ENCODE results near the gene TBC1D22A.

Gene TBC1D22A

GRCh38 chr22:46794491-46794890 is 32.0 kb downstream of the TBC1D22A start:
- DNase-seq (ENCODE audit: low read depth in 2 of 2, low spot score in 1 of 2) = no peak

GRCh38 chr22:46795140-46795539 is 32.7 kb downstream of the TBC1D22A start:
- DNase-seq (ENCODE audit: low read depth in 2 of 2, low spot score in 1 of 2) = no peak

- DNase-seq (ENCODE audit: low read depth in 2 of 2, low spot score in 1 of 2) = no peak
Observed at GRCh38 chr22:46795845-46796565, 33.6 kb downstream of the TBC1D22A start.

- no peak for DNase-seq (ENCODE audit: low read depth in 2 of 2, low spot score in 1 of 2)
Observed at GRCh38 chr22:46796566-46797195, 34.2 kb downstream of the TBC1D22A start.

GRCh38 chr22:46797355-46797754 is 34.9 kb downstream of the TBC1D22A start:
- DNase-seq (ENCODE audit: low read depth in 2 of 2, low spot score in 1 of 2) = no peak

- DNase-seq (ENCODE audit: low read depth in 2 of 2, low spot score in 1 of 2) = no peak
Observed at GRCh38 chr22:46798041-46798365, 35.6 kb downstream of the TBC1D22A start.

- peak; percentile 40 for DNase-seq (ENCODE audit: low read depth in 2 of 2, low spot score in 1 of 2)
Observed at GRCh38 chr22:46798366-46799350, 36.2 kb downstream of the TBC1D22A start.

GRCh38 chr22:46799626-46800025 is 37.2 kb downstream of the TBC1D22A start:
- DNase-seq (ENCODE audit: low read depth in 2 of 2, low spot score in 1 of 2) = no peak

- DNase-seq (ENCODE audit: low read depth in 2 of 2, low spot score in 1 of 2) = no peak
Observed at GRCh38 chr22:46800102-46800857, 37.8 kb downstream of the TBC1D22A start.

- no peak for DNase-seq (ENCODE audit: low read depth in 2 of 2, low spot score in 1 of 2)
Observed at GRCh38 chr22:46801331-46801811, 38.9 kb downstream of the TBC1D22A start.

- no peak for DNase-seq (ENCODE audit: low read depth in 2 of 2, low spot score in 1 of 2)
Observed at GRCh38 chr22:46801826-46802607, 39.6 kb downstream of the TBC1D22A start.

- DNase-seq (ENCODE audit: low read depth in 2 of 2, low spot score in 1 of 2) = no peak
Observed at GRCh38 chr22:46802608-46803027, 40.2 kb downstream of the TBC1D22A start.

- peak; percentile 37 to 46 for DNase-seq (ENCODE audit: low read depth in 2 of 2, low spot score in 1 of 2)
Observed at GRCh38 chr22:46803031-46803880, 40.8 kb downstream of the TBC1D22A start.

GRCh38 chr22:46803936-46804335 is 41.5 kb downstream of the TBC1D22A start:
- DNase-seq (ENCODE audit: low read depth in 2 of 2, low spot score in 1 of 2) = no peak

GRCh38 chr22:46806794-46807193 is 44.3 kb downstream of the TBC1D22A start:
- DNase-seq (ENCODE audit: low read depth in 2 of 2, low spot score in 1 of 2) = no peak

- no peak for DNase-seq (ENCODE audit: low read depth in 2 of 2, low spot score in 1 of 2)
Observed at GRCh38 chr22:46807458-46807857, 45.0 kb downstream of the TBC1D22A start.

- DNase-seq (ENCODE audit: low read depth in 2 of 2, low spot score in 1 of 2) = no peak
Observed at GRCh38 chr22:46809153-46809885, 46.9 kb downstream of the TBC1D22A start.
